PC-3 (cell line): Measurements from ENCODE around the gene FLVCR1. TPM values are rescaled to one million over a fixed set of nuclear protein-coding genes. Genes with fewer than 3 reads are reported as not detected.
"Not testable (repeated sequence)": the region's sequence is repeated elsewhere in the genome, so short reads cannot be mapped to it uniquely, and the experiment has no call there.

Experiments used
- ATAC-seq: fragments of 200-7000 bp; cut with Tn5 transposase; 2 replicates; pipeline ENCODE4 v1.9.1; 2020; ENCODE audit warnings: mild to moderate bottlenecking, moderate library complexity
- BruUV-seq: library from RNA; stranded (reverse); fragments of 400-500 nt; replicated peaks from 2 replicates; lab custom pipeline; 2021; lab: Mats Ljungman, UMichigan
- CTCF ChIA-PET: fragments of 300-600 bp; sonication (Branson Sonifier 250); formaldehyde crosslinking; loops from one replicate; lab custom pipeline; 2022; ENCODE audit warnings: antibody characterized with exemption; lab: Charles Lee
- POLR2A ChIA-PET: fragments of 300-600 bp; sonication (Branson Sonifier 250); formaldehyde crosslinking; loops from one replicate; lab custom pipeline; 2022; ENCODE audit warnings: antibody characterized with exemption; ENCODE audit not compliant: unreplicated experiment; lab: Charles Lee
- DNase-seq: peaks from one replicate; pipeline ENCODE4 v3.0.0-alpha.2; 2015
- H2AFZ ChIP-seq: fragments of 300-600 bp; sonication (generic); 2 replicates; pipeline ENCODE4 v1.6.0; 2016; ENCODE audit warnings: antibody characterized with exemption, low read length
- H3F3A ChIP-seq: fragments of 300-600 bp; sonication (generic); one replicate; pipeline ENCODE4 v1.6.0; 2017; ENCODE audit warnings: antibody characterized with exemption, low read length, control low read depth, mild to moderate bottlenecking; ENCODE audit not compliant: unreplicated experiment
- H3K27ac ChIP-seq: fragments of 300-600 bp; sonication (generic); 2 replicates; pipeline ENCODE4 v1.5.1; 2016; ENCODE audit warnings: mild to moderate bottlenecking, low read length
- H3K27me3 ChIP-seq: fragments of 300-600 bp; sonication (generic); 2 replicates; pipeline ENCODE4 v1.6.1; 2016; ENCODE audit warnings: low read length, mixed read lengths
- H3K36me3 ChIP-seq: fragments of 300-600 bp; sonication (generic); 2 replicates; pipeline ENCODE4 v1.6.1; 2016; ENCODE audit warnings: low read depth, mixed run types, low read length, mixed read lengths
- H3K4me1 ChIP-seq: fragments of 300-600 bp; sonication (generic); 2 replicates; pipeline ENCODE4 v1.5.1; 2016; ENCODE audit warnings: low read length; ENCODE audit not compliant: insufficient read depth
- H3K4me2 ChIP-seq: fragments of 300-600 bp; sonication (generic); 2 replicates; pipeline ENCODE4 v1.6.0; 2016; ENCODE audit warnings: low read length
- H3K4me3 ChIP-seq: fragments of 300-600 bp; sonication (generic); 2 replicates; pipeline ENCODE4 v1.5.1; 2016; ENCODE audit warnings: mild to moderate bottlenecking, low read length, mixed read lengths
- H3K79me2 ChIP-seq: fragments of 300-600 bp; sonication (generic); 2 replicates; pipeline ENCODE4 v1.6.1; 2017; ENCODE audit warnings: low read length, mixed read lengths
- H3K9ac ChIP-seq: fragments of 300-600 bp; sonication (generic); 2 replicates; pipeline ENCODE4 v1.6.0; 2016; ENCODE audit warnings: mild to moderate bottlenecking, low read length
- H3K9me2 ChIP-seq: fragments of 300-600 bp; sonication (generic); replicated peaks from 2 replicates; pipeline ENCODE4 v1.6.1; 2016; ENCODE audit warnings: mixed run types, low read length, mixed read lengths
- H3K9me3 ChIP-seq: fragments of 300-600 bp; sonication (generic); 2 replicates; pipeline ENCODE4 v1.6.1; 2016; ENCODE audit warnings: low read length, mixed read lengths
- H4K20me1 ChIP-seq: fragments of 300-600 bp; sonication (generic); 2 replicates; pipeline ENCODE4 v1.6.1; 2016; ENCODE audit warnings: low read length, mixed read lengths
- CTCF ChIP-seq: fragments of 300-600 bp; sonication (generic); conservative IDR thresholded peaks from 2 replicates; pipeline ENCODE4 v1.5.1; 2017; ENCODE audit warnings: antibody characterized with exemption, low read depth, mild to moderate bottlenecking, low read length
- EZH2 ChIP-seq: fragments of 300-600 bp; sonication (generic); IDR thresholded peaks from one replicate; pipeline ENCODE4 v1.6.1; 2017; ENCODE audit warnings: antibody characterized with exemption, mild to moderate bottlenecking, low read length; ENCODE audit not compliant: unreplicated experiment
- EZH2phosphoT487 ChIP-seq: fragments of 300-600 bp; sonication (generic); IDR thresholded peaks from 2 replicates; pipeline ENCODE4 v1.6.1; 2018; ENCODE audit warnings: mild to moderate bottlenecking, antibody characterized with exemption, low read length, borderline replicate concordance
- intact Hi-C: fragments of 100-400 bp; cut with micrococcal nuclease; formaldehyde crosslinking; loops from 2 replicates; pipeline ENCODE4 v1.9.0; 2023
- total RNA-seq: library from RNA; depleted of rRNA; stranded (reverse); fragments of >200 nt; gene quantifications from 2 replicates; pipeline ENCODE4 v1.2.3, GENCODE V29; 2014

Gene FLVCR1
- total RNA-seq, 1 experiment from 2014 or later = 13.9 TPM

DNA sequence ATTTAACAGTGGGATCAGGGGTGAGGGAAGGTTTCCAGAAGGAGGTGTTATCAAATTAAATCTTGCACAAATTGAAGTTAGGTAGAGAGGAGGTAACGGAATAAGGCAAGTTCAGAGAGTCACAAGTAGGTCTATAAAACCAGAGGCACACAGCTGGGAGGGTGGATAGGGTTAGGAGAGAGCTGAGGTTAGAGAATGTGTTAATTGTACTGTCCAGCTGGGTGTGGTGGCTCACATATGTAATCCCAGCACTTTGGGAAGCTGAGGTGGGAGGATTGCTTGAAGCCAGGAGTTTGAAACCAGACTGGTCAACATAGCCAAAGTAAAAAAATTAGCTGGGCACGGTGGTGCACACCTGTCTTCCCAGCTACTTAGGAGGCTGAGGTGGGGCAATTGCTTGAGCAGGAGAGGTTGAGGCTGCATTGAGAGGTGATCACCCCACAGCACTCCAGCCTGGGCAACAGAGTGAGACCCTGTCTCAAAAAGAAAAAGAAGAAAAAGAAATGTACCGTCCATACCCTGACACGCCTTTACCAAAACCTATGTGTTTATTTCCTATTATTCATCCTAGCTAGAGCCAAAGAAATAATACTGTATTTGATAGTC is 30.8 kb upstream of the FLVCR1 start:
- no peaks in the 10 kb centered on the region for H3K27me3 ChIP-seq
- H2AFZ ChIP-seq = no peak overlapping the region
- H3K4me1 ChIP-seq = no peaks in the 10 kb centered on the region
- no peaks in the 10 kb centered on the region for H4K20me1 ChIP-seq
- BruUV-seq = no TSS peak
- no peak overlapping the region for H3K4me2 ChIP-seq
- ChIA-PET CTCF (no interaction called here), POLR2A (no interaction called here)
- DNase-seq = no peak
- no peaks in the 10 kb centered on the region for H3K79me2 ChIP-seq
- intact Hi-C loops = no loop called here
- no peaks in the 10 kb centered on the region for H3K36me3 ChIP-seq
- no peak overlapping the region for H3K9ac ChIP-seq
- no peak for TF ChIP-seq EZH2
- no peak for TF ChIP-seq CTCF
- no peak for TF ChIP-seq EZH2phosphoT487
- no peak overlapping the region for H3K27ac ChIP-seq
- ATAC-seq = no peak
- no peaks in the 10 kb centered on the region for H3F3A ChIP-seq
- no peaks in the 10 kb centered on the region for H3K9me2 ChIP-seq
- H3K4me3 ChIP-seq = no peak overlapping the region
- H3K9me3 ChIP-seq = peaks cover 14% of the 10 kb centered on the region; the same call in 1 of the 2 replicates

DNA sequence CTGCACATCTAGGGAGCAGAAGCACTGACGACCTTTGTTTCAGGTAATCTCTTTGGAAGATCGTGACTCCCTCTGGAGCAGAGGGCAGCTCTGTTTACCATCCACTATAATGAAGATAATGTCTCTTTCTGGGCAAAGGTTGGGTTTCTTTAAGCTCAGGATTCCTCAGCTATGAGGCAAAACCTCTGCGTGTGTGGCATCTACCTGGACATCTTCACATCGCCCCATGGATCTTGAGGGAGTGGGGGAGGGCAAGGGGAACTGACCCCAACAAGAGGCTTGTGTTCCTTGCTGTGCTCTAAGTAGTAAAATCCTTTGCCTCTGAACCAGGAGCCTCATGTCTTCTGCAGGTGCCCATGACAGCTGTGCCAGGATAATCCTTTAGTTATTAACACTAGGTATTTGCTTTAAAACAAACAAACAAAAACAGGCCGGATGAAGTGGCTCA is 30.2 kb upstream of the FLVCR1 start:
- BruUV-seq = no TSS peak
- H3K9me2 ChIP-seq = no peaks in the 10 kb centered on the region
- no peak overlapping the region for H2AFZ ChIP-seq
- H3K27ac ChIP-seq = no peak overlapping the region
- DNase-seq (no peak), ATAC-seq (no peak)
- intact Hi-C loops = no loop called here
- no peak overlapping the region for H3K9ac ChIP-seq
- CTCF ChIA-PET = no interaction called here
- H3K79me2 ChIP-seq = no peaks in the 10 kb centered on the region
- H3K9me3 ChIP-seq = peaks cover 14% of the 10 kb centered on the region; the same call in 1 of the 2 replicates
- no peaks in the 10 kb centered on the region for H3F3A ChIP-seq
- TF ChIP-seq EZH2 (no peak), CTCF (no peak), EZH2phosphoT487 (no peak)
- no peak overlapping the region for H3K4me3 ChIP-seq
- H3K4me1 ChIP-seq = no peaks in the 10 kb centered on the region
- H4K20me1 ChIP-seq = no peaks in the 10 kb centered on the region
- H3K27me3 ChIP-seq = no peaks in the 10 kb centered on the region
- no peak overlapping the region for H3K4me2 ChIP-seq
- POLR2A ChIA-PET = no interaction called here
- H3K36me3 ChIP-seq = no peaks in the 10 kb centered on the region

DNA sequence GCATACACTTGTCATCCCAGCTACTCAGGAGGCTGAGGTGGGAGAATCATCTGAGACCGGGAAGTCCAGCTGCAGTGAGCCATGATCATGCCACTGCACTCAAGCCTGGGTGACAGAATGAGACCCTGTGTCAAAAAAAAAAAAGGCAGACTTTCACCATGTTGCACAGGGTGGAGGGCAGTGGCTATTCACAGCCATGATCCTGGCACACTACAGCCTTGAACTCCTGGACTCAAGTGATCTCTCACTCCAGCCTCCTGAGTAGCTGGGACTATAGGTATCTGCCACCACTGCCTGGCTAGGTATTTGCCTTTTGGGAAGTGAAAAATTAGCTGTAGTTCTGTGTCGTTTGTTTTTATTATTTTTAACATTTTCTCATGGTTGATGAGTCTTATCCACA is 29.7 kb upstream of the FLVCR1 start:
- H3K36me3 ChIP-seq = no peaks in the 10 kb centered on the region
- intact Hi-C loops = no loop called here
- no peaks in the 10 kb centered on the region for H3K4me1 ChIP-seq
- no peaks in the 10 kb centered on the region for H3F3A ChIP-seq
- no peak overlapping the region for H3K4me3 ChIP-seq
- H3K9me2 ChIP-seq = no peaks in the 10 kb centered on the region
- TF ChIP-seq EZH2 (no peak), CTCF (no peak), EZH2phosphoT487 (no peak)
- no peaks in the 10 kb centered on the region for H3K79me2 ChIP-seq
- BruUV-seq = no TSS peak
- ATAC-seq = no peak
- H3K27ac ChIP-seq = no peak overlapping the region
- no peak for DNase-seq
- no peak overlapping the region for H3K4me2 ChIP-seq
- H4K20me1 ChIP-seq = no peaks in the 10 kb centered on the region
- no peak overlapping the region for H2AFZ ChIP-seq
- H3K27me3 ChIP-seq = no peaks in the 10 kb centered on the region
- ChIA-PET CTCF (no interaction called here), POLR2A (no interaction called here)
- no peak overlapping the region for H3K9ac ChIP-seq
- peaks cover 14% of the 10 kb centered on the region; the same call in 1 of the 2 replicates for H3K9me3 ChIP-seq

DNA sequence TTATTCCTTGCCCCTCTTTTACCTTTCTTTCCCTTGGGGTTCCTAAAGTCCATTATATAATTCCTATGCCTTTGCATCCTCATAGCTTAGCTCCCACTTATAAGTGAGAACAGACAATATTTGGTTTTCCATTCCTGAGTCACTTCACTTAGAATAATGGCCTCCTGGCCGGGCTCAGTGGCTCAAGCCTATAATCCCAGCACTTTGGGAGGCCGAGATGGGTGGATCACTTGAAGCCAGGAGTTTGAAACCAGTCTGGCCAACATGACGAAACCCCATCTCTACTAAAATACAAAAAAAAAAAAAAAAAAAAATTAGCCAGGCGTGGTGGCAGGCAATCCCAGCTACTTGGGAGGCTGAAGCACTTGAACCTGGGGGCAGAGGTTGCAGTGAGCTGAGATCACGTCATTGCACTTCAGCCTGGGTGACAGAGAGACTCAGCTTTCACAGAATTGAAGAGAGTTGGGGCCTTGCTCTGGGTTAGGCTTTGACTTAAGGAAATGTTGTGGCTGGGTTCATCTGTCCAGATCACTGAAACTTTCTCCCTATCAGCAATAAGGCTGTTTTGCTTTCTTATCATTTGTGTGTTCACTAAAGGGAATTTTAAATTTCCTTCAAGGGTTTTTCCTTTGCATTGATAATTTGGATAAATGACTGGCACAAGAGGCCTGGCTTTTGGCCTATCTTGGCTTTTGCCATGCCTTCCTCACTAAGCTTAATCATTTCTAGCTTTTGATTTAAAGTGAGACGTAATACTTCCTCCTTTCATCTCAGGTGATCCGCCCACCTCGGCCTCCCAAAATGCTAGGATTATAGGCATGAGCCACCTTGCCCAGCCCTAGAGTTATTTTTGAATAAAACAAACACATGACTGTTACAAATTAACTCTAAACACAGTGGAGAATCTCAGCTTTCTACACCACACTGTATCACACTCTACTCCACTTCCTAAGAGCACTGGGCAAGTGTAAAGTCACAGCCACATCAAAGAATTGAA is 24.6 kb upstream of the FLVCR1 start:
- H3F3A ChIP-seq, H4K20me1 ChIP-seq, POLR2A ChIA-PET, H3K36me3 ChIP-seq, H3K9me3 ChIP-seq, DNase-seq, ATAC-seq, H3K9ac ChIP-seq, H2AFZ ChIP-seq, H3K27ac ChIP-seq, intact Hi-C loops, H3K4me1 ChIP-seq, BruUV-seq, H3K4me3 ChIP-seq, H3K4me2 ChIP-seq, H3K27me3 ChIP-seq, H3K9me2 ChIP-seq, H3K79me2 ChIP-seq: not testable (repeated sequence)
- CTCF ChIA-PET = interaction anchor here (0.6 kb wide), 1 partner anchor 762 kb away, joined by 3 read pairs; no protein-coding TSS in a partner anchor
